Stimulated activated CD8-positive, alpha-beta memory T cell treated with anti-CD3 and anti-CD28 coated beads, Interleukin-12 subunit alpha, Interleukin-12 subunit beta, amount 100 ng/mL, for 24 hours (primary cell): ENCODE data around the gene THOC1.

ENCODE experiments used
- DNase-seq: peaks from one replicate; pipeline ENCODE4 v3.0.0-alpha.2; 2020; ENCODE audit errors: extremely low read depth

THOC1 gene

GRCh38 chr18:274313-274712, 6.5 kb upstream of the THOC1 start:
- DNase-seq = no peak

DNA sequence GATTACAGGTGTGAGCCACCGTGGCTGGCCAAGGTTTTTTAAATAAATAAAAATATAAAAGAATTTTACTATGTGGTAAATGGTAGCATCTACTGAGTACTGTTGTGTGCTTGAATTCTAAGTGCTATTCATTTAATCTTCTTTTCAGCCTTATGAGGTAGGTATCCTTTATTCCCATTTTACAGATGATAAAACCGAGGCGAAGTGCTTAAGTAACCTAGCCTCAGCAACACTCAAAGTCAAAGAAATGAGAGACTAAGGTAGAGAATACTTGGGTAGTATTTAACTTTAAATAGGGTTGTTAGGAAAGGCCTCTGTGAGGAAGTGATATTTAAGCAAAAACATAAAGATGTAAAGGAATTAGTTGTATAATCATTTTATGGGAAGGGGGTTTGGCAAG, 5.7 kb upstream of the THOC1 start:
- DNase-seq = no peak

- DNase-seq = no peak
Measured at GRCh38 chr18:272650-273049, 4.8 kb upstream of the THOC1 start.

GRCh38 chr18:269480-270095, 1.7 kb upstream of the THOC1 start:
- DNase-seq = no peak

- DNase-seq = no peak
Measured at GRCh38 chr18:267380-267687, 513 bp downstream of the THOC1 start.

DNA sequence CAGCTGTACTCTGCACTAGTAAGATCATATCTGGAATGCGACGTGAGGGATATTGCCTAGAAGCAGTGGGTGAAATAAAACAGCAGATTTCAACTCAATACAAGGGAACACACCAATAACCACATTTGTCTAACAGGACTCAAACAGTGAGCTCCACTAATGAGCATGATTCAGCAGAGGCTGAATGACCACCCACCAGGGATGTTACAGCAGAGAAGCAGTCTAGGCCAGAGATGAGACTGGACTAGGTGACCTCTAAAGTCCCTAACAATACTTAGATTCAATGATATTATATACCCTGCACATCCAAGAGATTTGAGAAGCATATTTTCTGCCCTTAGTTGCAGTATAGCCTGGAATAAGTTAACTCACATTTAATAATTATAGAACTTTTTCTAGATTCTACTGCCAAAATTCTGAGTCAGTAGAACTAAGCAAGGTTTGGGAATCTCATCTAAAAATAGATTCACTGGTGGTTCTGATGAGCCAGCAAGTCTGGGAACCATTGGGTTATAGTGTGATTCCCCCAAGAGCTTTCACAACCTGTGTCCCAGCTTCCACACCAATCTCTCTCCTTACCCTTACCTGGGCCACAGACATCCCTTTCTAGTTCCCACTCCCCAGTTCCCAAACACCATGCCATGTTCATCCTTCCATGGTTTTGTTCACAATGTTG, 6.3 kb downstream of the THOC1 start:
- no peak for DNase-seq

DNA sequence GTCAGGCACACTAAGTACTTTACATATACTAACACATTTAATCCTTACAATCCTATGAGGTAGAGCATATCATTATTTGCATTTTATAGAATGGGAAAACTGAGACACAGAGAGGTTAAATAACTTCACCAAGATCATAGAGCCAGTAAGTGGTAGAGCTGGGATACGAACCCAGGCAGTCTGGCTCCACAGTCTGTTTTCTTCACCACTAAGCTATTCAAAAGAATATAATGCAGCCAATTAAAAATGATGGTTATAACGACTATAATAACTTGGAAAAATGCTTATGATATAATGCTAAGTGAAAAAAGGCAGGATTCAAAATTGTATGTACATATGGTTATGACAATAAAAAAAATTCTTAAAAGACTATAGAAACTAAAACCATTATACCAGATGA, 7.3 kb downstream of the THOC1 start:
- no peak for DNase-seq

DNA sequence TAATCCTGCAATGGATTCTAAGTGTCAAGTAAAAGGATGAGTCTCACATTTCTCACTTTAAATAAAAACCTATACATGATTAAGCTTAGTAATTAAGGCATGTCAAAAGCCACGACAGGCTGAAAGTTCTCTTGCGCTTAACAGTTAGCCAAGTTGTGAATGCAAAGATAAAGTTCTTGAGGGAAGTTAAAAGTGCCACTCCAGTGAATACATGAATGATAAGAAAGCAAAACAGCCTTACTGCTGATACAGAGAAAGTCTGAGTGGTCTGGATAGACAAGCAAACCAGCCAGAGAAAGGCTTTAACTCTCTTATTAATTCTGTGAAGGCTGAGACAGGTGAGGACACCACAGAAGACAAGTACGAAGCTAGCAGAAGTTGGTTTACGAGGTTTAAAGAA, 12.7 kb downstream of the THOC1 start:
- no peak for DNase-seq

GRCh38 chr18:253121-253520, 14.7 kb downstream of the THOC1 start:
- DNase-seq = no peak

DNA sequence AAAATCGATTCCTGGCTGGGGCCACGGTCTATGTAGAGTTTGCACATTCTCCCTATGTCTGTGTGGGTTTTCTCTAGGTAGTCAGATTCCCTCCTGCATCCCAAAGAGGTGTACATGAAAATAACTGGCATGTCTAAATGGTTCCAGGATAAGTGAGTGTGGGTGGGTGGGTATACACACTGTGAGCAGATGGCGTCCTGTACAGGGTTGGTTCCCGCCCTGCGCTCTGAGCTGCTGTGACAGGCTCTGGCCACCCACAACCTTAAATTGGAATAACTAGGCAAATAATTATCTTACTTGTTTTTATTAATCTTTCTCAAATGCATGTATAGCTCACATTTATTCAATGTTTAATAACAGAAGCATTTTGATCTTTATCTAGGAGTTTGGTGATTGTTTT, 16.3 kb downstream of the THOC1 start:
- no peak for DNase-seq

DNA sequence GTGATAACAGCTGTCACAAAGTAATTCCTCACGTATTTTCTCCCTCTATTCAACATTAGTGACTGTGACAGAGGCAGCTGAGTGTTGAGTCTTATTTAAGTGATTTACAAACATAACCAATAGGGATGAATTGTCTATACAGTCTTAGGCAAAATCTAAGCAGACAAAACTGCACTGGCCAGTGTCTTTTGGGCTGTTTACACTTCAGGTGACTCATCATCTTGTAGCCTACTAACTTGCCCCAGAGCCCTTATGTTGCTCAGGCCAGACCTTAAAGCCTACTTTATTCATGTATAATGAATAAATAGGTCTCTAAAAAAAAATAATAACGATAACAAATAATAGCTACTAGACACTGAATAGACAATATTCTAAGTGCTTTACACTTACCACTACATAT, 17.2 kb downstream of the THOC1 start:
- no peak for DNase-seq

DNA sequence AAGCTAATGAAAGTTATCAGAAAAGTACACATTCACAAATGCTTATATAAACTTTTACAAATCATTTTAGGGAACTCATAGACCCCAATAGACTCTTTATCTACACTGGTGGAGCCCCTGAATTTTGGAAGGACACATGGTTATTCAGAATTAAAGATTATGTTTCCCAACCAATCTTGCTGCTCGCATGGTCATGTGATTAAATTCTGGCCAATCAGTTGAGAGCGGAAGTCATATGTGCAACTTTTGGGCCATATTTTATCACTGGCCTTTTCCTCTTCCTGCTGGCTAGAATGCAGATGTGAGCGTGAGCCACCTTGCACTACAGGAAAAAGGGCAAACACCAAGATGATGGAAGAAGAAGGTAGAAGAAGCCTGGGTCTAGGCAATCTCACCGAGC, 19.8 kb downstream of the THOC1 start:
- DNase-seq = no peak

DNA sequence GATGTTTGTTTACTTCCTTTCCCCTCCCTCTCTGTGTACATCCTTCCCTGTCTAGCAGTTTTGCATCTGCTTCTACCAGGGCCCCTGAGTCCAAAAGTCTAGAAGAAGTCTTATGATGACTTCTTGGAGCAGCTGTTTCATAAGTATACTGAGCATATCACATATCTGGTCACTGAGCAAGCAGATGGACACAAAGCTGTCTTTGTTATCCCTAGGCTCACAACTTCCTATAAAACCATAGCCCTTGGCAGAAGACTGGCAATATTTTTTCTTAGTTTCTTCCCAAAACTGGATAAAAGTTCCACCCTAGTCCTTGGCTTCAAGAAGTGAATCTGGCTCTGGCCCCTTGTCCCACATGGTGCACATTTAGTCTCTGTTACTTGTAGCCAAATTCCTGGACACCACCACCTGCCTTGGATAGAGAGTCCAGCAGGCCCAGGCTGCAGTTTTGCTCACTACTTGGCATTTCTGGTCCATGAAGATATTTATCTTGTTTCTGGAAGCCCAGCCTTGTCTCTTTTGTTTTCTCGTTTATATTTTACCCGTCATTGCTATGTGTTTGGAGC, 22.5 kb downstream of the THOC1 start:
- no peak for DNase-seq

GRCh38 chr18:240175-240574, 27.7 kb downstream of the THOC1 start:
- DNase-seq = no peak

GRCh38 chr18:231563-231962, 36.3 kb downstream of the THOC1 start:
- no peak for DNase-seq

- no peak for DNase-seq
Measured at GRCh38 chr18:228586-228985, 39.3 kb downstream of the THOC1 start.

DNA sequence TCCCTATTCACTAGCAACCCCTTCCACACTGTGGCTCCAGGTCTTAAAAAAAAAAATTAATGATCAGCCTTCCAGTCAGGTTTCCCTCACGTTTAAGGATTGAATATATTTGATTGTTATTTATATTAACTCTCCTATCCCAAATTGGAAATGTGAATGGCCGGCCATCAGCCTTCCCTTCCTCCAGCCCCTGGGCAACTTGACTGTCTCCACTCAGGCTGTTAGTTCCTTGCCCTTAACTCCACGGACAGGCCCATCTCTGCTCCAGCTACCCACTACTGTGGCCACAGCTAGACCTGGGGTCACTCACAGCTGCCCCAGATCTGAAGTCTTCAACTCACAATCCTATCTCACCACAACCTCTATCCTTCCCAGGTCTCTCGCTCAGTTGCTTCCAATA, 39.9 kb downstream of the THOC1 start:
- no peak for DNase-seq

- no peak for DNase-seq
Measured at GRCh38 chr18:227374-227773, 40.5 kb downstream of the THOC1 start.

- DNase-seq = no peak
Measured at GRCh38 chr18:225745-226144, 42.1 kb downstream of the THOC1 start.

- DNase-seq = no peak
Measured at GRCh38 chr18:220708-221107, 47.1 kb downstream of the THOC1 start.

DNA sequence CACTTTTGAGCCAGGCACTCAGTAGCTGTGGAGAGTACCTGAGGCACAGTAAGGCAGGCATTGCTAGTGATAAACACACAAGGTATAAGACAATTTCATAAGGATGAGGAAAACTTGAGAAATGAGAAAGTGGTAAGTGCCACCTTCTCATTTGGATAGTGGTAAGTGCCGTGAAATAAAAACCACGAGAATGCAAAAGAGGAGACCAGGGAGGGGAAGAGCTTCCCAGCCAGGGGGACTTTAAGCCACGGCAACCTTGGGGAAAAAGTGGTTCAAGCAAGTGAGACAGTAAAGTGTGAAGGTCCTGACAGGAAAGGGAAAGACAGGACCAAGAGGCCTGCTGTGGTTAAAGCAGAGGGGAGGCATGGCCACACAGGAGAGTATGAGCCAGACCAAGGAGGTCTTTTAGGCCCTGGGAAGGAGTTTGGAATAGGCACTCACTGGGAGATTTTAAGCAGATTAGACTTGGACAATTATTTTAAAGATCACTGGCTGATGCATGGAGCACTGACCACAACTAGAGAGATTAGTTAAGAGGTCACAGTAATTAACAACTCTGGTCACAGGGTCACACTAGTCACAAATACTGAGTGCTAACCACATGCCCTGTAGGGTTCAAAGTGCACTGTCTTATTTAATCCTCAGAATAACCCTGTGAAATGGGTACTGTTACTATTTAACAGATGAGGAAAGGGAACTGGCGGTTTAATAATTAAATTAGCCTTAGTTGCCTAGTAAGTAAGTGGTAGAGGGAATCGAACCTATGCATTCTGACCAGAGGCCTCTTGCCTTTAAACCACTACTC, 50.1 kb downstream of the THOC1 start:
- DNase-seq = no peak

DNA sequence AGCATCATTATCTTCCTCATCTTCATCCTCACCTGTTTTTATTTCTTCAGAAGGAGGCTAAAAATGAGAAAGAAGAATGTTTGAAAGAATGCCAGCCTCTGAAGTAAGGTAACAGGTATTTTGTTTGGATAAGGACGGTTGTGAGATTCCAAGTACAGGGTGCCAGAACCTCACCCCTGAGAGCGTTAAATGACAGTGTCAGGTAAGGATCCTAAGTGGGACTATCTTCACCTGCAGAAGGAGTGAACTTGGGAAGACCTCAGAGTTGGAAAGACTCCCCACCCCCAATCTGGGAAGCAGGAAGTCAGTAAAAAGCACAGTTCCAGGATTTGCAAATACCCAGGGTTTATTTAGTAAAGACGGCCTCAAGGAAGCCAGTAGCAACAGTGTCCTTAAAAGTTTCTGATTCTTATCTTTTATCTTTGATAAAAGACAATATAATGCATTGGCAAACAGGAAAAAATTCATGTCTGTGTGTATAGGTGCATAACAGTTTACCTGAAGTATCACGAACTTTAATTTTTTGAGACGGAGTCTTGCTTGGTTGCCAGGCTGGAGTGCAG, 52.3 kb downstream of the THOC1 start:
- DNase-seq = no peak

GRCh38 chr18:213966-214365, 53.9 kb downstream of the THOC1 start:
- DNase-seq = no peak
